Epithelial cell of proximal tubule (primary cell): ENCODE results near the gene PTPRT. TPM values are rescaled to one million over a fixed set of nuclear protein-coding genes. Genes with fewer than 3 reads are reported as not detected.
"Not testable (repeated sequence)": the region's sequence is repeated elsewhere in the genome, so short reads cannot be mapped to it uniquely, and the experiment has no call there.

ENCODE experiments used
- DNase-seq: peaks from one replicate; pipeline ENCODE4 v3.0.0-alpha.2; 2011; ENCODE audit warnings: low read depth
- H3K4me3 ChIP-seq: 2 replicates; pipeline ENCODE4 v1.5.1; 2011; ENCODE audit warnings: low read depth, mild to moderate bottlenecking, low read length
- CTCF ChIP-seq: conservative IDR thresholded peaks from 2 replicates; pipeline ENCODE4 v1.5.1; 2012; ENCODE audit warnings: low read depth, mild to moderate bottlenecking, low read length
- total RNA-seq: library from RNA; depleted of rRNA; stranded (reverse); fragments of >200 nt; gene quantifications from 2 replicates; pipeline ENCODE4 v1.2.3, GENCODE V29; 2015

PTPRT gene
- total RNA-seq, 1 donor from 2014 or later = not detected

DNA sequence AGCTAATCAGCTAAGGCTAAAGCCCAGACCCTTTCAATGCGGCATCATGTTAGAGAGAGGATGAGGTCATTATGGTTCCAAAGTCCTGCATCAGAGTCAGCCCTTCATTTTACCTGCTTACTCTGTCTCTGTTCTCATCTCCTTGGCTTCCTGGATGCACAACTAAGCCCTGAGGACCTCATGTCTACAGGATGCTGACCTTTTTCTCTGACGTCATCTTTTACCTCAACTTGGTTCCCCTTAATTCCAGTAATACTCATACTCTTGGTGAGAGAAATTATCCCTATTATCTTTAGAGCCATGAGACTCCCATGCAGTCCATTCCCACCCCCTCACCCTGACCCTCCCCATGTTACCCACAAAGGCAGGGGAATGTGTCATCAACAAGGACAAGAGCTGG lies 935.0 kb downstream of the PTPRT start:
- TF ChIP-seq CTCF = no peak
- H3K4me3 ChIP-seq = no peak overlapping the region
- DNase-seq = no peak

DNA sequence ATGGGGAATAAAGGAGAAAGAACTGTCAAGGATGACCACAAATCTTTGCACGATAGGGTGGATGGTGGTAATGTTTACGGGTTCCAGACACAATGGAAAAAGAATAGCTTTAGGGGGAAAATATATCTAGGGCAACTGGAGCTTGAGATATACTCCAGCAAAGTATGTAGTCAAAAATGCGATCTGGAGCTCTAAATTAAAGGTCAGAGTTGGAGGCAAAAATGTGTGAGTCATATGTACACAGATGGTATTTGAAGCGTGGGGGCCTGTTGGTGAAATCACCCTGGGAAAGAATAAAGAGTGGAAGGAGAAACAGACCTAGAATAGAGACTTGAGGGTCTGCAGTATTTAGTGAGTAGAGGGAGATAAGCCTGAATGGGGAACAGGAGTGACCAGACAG lies 937.6 kb downstream of the PTPRT start:
- no peak overlapping the region for H3K4me3 ChIP-seq
- no peak for TF ChIP-seq CTCF
- no peak for DNase-seq

- no peak overlapping the region for H3K4me3 ChIP-seq
- TF ChIP-seq CTCF = no peak
- DNase-seq = no peak
Observed at GRCh38 chr20:42218621-42219374, 970.9 kb downstream of the PTPRT start.

DNA sequence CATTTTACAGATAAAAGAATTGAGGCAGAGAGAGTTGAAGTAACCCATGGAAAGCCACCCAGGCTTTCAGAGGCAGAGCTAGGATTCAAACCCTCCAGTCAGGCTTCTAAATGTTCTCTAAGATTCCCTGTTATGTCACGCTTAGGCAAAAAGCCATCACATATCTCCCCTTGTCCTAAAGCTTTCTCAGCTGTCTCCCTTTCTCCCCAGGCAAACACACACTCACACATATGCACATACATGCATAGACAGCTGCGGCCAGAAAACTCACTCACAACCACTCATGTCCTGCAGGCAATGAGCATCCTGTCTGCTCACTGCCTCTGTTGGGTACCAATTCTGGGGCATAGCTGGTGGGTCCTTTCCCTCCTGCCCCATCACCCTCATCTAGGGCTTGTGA lies 975.6 kb downstream of the PTPRT start:
- H3K4me3 ChIP-seq = no peak overlapping the region
- TF ChIP-seq CTCF = no peak

GRCh38 chr20:42212391-42212790 lies 977.3 kb downstream of the PTPRT start:
- DNase-seq = no peak
- no peak overlapping the region for H3K4me3 ChIP-seq
- no peak for TF ChIP-seq CTCF

More for the DNA sequence above, 975.6 kb downstream of the PTPRT start:
- no peak for DNase-seq

- H3K4me3 ChIP-seq = not testable (repeated sequence)
Observed at GRCh38 chr20:42206557-42206956, 983.1 kb downstream of the PTPRT start.

GRCh38 chr20:42204109-42204660 lies 985.5 kb downstream of the PTPRT start:
- no peak for DNase-seq
- TF ChIP-seq CTCF = peak; percentile 12
- H3K4me3 ChIP-seq = no peak overlapping the region

More at GRCh38 chr20:42206557-42206956, 983.1 kb downstream of the PTPRT start:
- not testable (repeated sequence) for DNase-seq
